A549 (cell line): ENCODE data around the gene CELF3.

Experiments used
- CTCF ChIP-seq: fragments of >200 bp; sonication (Bioruptor Twin); formaldehyde crosslinking; IDR thresholded peaks from 3 replicates; pipeline ENCODE4 v1.5.1; 2016
- ESRRA ChIP-seq: fragments of 150-350 bp; IDR thresholded peaks from 2 replicates; pipeline ENCODE4 v1.6.1; 2014; ENCODE audit warnings: mild to moderate bottlenecking, low read length, borderline replicate concordance
- JUNB ChIP-seq: fragments of >200 bp; sonication (Bioruptor Twin); formaldehyde crosslinking; IDR thresholded peaks from 2 replicates; pipeline ENCODE4 v1.6.1; 2016
- MAX ChIP-seq: IDR thresholded peaks from 2 replicates; pipeline ENCODE4 v1.6.1; 2012
- NPAS2 ChIP-seq: fragments of 250-450 bp; sonication (Bioruptor Pico); IDR thresholded peaks from 2 replicates; pipeline ENCODE4 v1.8.0; 2022; ENCODE audit warnings: mild to moderate bottlenecking, moderate library complexity, borderline replicate concordance
- PHF8 ChIP-seq: fragments of 200-600 bp; sonication (generic); IDR thresholded peaks from 2 replicates; pipeline ENCODE4 v1.6.1; 2016; ENCODE audit warnings: low read depth, mild to moderate bottlenecking, antibody characterized with exemption, moderate library complexity, borderline replicate concordance
- POLR2A ChIP-seq: IDR thresholded peaks from 2 replicates; pipeline ENCODE4 v1.6.1; 2012; ENCODE audit warnings: mild to moderate bottlenecking, low read length
- POLR2AphosphoS2 ChIP-seq: conservative IDR thresholded peaks from 2 replicates; pipeline ENCODE4 v1.6.1; 2012; ENCODE audit warnings: low read length, improper control_type of control experiment, inconsistent platforms
- USF2 ChIP-seq: fragments of 450-650 bp; IDR thresholded peaks from 2 replicates; pipeline ENCODE4 v1.6.1; 2014; ENCODE audit warnings: antibody characterized with exemption
- TF ChIP-seq, protein P1 (sequence below): fragments of 200-600 bp; sonication (generic); IDR thresholded peaks from 2 replicates; pipeline ENCODE4 v1.6.1; 2016; ENCODE audit warnings: antibody characterized with exemption, mild to moderate bottlenecking, moderate library complexity

DNA sequence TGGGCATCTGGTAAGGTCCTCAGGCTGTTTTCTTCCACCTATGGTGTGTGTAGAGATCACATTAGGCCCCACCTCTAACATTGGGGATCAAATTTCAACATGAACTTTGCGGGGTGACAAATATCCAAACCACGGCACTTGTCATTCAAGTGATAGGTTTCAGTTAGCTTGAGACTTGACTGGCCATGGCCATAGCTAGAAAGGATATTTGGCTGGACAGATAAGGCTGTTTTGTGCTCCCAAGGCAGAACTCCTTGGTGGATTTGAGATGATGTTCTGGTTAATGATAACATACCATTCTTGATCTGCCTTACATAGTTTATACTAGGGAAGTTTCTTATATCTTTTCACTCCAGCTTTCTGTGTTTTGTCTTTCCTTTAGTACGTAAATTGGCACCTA lies 48.5 kb downstream of the CELF3 start:
- TF ChIP-seq ESRRA (no peak), CTCF (no peak), PHF8 (no peak), NPAS2 (CRISPR knock-in tag) (no peak), USF2 (no peak), JUNB (no peak), POLR2AphosphoS2 (no peak), POLR2A (no peak), MAX (no peak)
- TF ChIP-seq, protein P1, sequence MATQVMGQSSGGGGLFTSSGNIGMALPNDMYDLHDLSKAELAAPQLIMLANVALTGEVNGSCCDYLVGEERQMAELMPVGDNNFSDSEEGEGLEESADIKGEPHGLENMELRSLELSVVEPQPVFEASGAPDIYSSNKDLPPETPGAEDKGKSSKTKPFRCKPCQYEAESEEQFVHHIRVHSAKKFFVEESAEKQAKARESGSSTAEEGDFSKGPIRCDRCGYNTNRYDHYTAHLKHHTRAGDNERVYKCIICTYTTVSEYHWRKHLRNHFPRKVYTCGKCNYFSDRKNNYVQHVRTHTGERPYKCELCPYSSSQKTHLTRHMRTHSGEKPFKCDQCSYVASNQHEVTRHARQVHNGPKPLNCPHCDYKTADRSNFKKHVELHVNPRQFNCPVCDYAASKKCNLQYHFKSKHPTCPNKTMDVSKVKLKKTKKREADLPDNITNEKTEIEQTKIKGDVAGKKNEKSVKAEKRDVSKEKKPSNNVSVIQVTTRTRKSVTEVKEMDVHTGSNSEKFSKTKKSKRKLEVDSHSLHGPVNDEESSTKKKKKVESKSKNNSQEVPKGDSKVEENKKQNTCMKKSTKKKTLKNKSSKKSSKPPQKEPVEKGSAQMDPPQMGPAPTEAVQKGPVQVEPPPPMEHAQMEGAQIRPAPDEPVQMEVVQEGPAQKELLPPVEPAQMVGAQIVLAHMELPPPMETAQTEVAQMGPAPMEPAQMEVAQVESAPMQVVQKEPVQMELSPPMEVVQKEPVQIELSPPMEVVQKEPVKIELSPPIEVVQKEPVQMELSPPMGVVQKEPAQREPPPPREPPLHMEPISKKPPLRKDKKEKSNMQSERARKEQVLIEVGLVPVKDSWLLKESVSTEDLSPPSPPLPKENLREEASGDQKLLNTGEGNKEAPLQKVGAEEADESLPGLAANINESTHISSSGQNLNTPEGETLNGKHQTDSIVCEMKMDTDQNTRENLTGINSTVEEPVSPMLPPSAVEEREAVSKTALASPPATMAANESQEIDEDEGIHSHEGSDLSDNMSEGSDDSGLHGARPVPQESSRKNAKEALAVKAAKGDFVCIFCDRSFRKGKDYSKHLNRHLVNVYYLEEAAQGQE, result no peak
